GM21390 (cell line): ENCODE data around the gene ALG8.
"Not testable (repeated sequence)": the region's sequence is repeated elsewhere in the genome, so short reads cannot be mapped to it uniquely, and the experiment has no call there.

Source experiments
- ATAC-seq: cut with Tn5 transposase; IDR thresholded peaks from one replicate; pipeline ENCODE4 v1.9.1; 2021; ENCODE audit not compliant: unreplicated experiment

Gene ALG8

DNA sequence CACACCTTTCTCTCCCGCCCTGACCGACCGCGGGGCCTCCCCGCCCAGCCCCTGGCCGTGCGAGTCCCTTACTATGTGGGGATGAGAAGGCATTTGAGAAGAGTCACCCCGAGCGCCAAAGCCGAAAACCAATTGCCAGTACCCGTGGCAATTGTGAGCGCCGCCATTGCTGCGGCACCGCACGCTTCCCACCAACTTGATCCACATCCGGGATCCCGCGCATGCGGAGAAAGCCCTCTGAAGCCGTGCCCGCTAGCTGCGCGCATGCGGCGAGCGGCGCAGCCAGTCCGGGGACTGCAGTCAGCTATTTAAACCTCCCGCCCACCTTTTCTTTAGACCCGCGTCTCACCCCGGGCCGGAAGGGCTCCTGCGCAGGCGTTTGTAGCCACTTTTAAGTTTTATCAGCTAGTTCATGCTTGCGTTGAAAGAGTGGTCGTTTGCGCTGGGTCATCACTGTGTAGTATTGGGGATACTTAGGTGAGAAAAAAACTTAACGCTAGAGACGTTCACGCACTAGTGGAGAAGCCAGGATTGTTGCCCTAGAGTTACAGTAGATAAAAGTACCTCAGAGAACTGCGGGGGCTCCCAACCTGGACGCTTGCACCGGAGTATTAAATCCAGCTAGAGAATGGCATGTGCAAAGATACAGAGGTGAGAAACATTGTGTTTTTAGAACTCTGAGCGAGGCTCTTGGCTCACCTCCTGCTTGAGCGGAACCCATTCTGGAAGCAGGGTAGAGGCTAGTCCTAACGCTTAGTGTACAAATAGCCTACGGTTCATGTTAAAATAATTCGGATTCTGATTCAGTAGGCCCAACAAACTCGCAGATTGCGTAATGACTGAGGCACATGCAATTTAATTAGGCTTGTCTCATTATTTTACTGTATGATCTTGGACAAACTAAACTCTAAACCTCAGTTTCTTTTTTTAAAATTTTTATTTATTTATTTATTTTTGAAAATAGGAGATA lies at the start of gene ALG8:
Gene ALG8, minus strand, starts transcription at position 205 of the 970 bp plus-strand sequence. Its CDS starts 38 bp downstream, at position 167.
- ATAC-seq, result peak; percentile 88

DNA sequence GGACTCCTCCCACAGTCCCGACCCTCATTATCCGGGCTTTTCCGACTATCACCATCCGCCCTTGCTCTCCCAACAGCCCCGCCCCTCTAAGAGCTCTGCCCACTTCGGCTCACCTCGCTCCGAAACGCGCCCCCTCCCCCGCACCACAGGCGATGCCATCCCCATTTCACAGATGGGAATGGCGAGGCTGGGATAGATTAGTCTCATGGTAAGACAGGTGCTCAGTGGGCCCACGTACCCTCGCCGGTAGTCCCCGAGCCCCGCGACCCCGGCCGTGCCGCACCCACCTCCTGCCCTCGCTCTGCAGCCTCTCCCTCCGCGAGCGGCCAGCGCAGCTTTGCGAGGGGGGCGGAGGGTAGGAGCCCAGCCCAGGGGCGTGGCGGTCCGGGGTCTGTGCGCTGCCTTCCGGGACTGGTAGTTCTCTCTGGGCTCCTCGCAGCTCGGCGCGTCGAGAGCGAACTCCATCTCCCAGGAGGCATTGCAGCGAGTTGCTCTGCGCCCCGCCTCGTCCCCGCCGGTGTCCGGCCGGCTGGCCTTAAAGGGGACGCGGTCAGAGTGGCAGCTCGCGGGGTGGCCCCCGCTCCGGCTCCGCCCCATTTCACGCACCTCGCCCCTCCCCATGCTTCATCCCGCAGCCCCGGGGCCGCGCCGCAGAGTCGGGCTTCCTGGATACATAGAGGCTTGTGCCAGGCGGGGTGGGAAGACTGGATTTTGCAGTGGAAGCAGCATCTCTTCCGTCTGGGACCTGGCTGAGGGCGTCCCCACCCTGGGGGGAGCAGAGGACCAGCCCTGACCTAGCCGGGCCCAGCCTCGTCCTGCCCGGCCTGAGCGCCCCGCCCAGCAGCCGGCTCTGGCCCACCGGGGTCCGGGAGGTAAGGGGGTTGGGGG lies 49.1 kb upstream of the ALG8 start, which contains the start of the genes KCTD21 and USP35:
Gene KCTD21, minus strand, starts transcription at position 341 of the 888 bp plus-strand sequence. CDS start 14,072 bp downstream, outside the sequence.
Gene USP35, plus strand, starts transcription at position 634 of the 888 bp plus-strand sequence. CDS start 7,327 bp downstream, outside the sequence.
- ATAC-seq, result peak; percentile 97

DNA sequence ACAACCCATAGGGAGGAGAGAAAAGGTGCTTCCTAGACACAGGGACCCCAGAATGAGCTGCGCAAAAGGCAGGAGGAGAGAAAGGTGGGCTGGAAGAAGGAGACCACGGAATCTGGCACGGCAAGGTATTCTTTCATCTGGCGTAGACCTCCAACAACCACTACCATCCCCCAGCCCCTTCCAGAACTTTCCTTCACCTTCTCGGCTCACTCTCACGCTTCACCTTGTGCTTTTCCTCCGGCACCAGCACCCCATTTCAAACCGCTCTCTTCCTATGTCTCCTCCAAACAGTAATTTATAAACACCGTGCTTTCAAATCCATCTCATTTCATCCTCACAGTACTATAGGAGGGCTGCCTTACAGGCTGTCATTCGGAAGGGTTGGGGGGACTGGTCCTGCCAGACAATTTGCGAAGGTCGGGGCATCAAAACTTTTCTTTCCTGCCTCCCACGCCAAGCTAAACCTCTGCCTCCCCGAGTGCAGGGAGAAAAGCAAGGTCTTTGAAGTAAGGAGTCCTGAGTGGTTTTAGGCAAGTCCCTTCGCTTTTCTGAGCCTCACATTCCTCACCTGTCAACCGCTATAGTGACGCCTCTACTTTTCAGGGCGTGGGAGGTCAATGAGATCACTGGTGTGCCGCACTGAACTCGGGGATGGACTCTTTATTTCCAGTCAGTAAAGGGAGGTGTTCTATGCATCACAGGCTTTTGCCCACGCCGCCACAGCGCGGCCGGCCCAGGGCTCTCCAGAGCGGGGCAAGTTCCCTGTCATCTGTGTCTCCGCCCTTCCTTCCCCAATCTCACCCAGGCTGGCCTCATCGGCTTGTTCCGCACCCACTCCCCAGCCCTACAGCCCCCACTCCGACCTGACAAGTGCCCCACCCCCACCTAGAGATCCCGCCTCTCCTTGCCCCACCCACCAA lies 48.2 kb upstream of the ALG8 start:
- peak; percentile 14 for ATAC-seq

DNA sequence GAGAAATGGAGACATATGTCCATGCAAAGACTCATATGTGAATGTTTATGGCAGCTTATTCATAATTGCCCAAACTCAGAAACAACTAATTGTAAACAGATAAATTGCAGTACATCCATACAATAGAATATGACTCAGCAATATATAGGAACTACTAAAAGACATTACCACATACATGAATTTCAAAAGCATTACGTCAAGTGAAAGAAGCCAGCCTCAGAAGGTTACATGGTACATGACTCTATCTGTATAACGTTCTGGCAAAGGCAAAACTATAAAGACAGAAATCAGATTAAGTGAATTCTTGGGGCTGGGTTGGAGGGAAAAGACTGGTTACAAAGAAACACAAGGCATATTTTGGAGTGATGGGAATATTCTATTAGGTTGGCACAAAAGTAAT lies 41.8 kb upstream of the ALG8 start:
- ATAC-seq, result no peak

DNA sequence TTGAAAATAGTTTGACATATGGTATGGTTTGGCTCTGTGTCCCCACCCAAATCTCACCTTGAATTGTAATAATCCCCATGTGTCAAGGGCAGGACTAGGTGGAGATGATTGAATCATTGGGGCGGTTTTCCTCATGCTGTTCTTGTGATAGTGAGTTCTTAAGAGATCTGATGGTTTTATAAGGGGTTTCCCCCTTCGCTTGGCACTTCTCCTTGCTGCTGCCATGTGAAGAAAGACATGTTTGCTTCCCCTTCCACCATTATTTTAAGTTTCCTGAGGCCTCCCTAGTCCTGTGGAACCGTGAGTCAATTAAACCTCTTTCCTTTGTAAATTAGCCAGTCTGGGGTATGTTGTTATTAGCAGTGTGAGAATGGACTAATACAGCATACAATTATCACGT lies 41.3 kb upstream of the ALG8 start:
- no peak for ATAC-seq

DNA sequence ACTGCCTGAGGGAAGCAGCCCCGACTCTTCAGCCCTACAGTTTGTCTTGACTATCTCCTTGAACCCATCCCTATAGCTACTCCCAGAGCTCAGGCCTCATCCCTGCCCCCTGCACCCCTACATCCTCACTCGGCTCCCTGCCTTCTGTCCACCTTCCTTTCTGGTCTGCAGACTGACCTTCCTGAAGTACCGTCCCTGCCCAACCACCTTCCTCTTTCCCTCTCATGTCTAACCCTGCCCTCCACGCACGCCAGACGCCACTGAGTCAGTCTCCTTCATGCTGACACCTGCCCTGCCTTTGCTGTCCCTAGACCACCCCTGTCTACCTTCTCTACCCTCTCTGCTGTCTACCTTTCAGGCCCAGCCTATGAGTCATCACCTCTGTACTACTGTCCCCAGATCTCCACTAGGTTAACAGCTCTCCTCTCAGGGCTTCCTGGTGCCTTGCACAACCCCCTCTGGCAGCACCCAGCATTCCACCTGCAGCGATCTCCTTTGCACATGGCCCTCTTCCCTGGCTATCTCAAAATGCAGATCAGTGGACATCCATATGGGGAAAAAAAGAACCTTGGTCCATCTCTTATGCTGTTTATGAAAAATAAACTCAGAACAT lies 40.1 kb upstream of the ALG8 start:
- ATAC-seq, result no peak

DNA sequence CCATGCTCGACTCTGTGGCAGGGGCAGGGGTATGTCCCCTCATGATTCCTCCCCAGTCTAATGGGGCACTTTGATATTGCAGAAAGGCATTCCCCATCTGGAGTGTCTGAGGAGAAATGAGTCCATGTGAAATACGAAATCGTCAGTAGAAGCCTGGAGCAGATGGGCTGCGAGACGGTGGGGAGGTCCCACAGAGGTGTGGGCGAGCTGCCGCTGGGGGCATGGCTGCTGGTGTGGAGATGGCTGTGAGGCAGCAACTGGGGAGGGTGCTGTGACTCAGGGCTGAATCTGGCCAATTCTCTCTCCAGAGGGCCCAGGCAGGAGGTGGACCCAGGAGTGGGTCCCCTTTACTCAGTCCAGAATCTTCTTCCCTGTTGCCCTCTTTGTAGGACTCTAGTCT lies 37.8 kb upstream of the ALG8 start:
- ATAC-seq, result no peak

DNA sequence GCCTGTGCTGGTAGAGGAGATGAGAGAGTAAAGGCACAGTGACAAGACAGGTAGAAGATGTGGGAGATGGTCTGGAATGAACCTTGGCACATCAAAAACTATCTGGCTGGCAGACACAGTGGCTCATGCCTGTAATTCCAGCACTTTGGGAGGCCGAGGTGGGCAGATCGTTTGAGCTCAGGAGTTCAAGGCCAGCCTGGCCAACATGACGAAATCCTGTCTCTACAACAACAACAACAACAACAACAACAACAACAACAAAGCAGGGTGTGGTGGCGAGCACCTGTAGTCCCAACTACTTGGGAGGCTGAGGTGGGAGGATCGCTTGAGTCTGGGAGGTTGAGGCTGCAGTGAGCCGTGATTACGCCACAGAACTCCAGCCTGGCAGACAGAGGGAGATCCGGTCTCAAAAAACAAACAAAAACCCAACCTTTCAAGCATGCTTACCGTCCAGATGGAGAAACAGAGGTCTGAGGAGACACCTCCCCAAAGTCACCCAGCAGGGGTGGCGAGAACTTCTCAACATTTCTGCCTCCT lies 37.2 kb upstream of the ALG8 start:
- ATAC-seq, result no peak

DNA sequence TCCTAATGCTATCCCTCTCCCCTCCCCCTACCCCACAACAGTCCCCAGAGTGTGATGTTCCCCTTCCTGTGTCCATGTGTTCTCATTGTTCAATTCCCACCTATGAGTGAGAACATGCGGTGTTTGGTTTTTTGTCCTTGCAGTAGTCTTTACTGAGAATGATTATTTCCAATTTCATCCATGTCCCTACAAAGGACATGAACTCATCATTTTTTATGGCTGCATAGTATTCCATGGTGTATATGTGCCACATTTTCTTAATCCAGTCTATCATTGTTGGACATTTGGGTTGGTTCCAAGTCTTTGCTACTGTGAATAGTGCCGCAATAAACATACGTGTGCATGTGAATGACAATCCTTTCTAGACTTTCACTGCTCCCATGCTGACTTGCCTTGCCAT lies 36.4 kb upstream of the ALG8 start:
- ATAC-seq, result not testable (repeated sequence)

DNA sequence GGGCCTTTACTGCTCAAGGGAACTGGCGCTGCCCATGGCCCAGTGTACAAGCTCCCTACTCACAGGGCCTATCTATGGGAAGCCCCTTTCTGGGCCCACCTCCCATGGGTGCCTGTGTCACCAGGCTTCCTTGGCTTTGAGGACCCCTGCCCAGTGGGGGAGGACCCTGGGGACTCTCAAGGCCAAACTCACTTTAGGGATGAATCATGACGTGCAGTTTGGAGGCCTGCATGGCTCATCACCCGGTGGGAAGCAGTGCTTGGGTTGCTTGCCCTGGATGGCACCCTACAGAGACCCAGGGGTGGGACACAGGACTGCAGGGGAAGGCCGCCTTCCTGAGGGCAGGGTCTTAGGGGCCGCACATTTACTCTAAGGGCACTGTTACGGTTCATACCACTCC lies 32.5 kb upstream of the ALG8 start:
- ATAC-seq, result no peak

DNA sequence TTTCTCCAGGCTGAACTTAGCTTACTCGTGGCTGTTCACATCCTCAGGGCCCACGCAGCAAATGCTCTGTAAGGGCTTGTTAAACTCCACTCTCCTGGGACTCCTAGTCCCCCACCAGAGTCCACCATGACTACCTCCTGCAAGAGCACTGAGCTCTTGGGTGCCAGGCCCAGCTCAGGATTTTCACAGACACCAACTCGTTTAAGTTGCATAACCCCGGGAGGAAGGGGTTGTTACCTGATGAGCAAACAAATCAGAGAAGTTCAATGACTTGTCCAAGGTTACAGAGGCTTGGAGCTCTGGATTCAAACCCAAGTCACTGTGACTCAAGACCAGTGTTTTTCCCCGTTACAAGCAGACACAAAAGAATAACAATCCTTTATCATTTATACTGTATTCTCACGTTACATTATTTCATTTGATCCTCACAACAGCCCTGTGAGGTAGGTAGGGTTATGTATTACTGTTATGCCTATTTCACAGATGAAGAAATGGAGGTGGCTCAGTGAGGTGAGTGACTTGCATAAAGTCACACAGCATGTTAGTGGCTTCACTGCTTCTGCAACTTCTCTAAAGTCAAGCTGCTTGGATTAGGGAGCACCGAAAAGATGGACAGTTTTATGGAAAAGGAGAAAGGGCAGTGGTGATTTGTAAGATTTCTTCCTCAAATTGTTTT lies 31.6 kb upstream of the ALG8 start:
- no peak for ATAC-seq

DNA sequence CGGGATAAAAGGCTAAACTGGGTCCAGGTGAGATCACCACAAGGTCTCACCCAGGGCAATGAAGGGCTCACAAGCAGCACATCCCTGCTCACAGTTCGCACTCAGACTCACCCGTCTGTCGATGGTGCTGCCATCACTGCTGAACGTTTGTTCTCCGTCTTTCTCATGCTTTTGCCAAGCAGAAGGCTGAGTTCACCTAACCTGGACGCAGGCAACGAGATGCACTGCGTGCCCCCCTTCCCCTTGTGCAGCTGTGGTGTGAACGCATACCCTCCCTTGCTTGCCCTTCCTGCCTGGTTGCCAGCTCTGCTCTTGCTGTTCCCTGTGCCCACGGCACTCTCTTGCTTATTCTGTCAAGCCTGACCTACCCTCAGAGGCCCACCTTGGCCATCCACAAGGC lies 31.0 kb upstream of the ALG8 start:
- no peak for ATAC-seq

DNA sequence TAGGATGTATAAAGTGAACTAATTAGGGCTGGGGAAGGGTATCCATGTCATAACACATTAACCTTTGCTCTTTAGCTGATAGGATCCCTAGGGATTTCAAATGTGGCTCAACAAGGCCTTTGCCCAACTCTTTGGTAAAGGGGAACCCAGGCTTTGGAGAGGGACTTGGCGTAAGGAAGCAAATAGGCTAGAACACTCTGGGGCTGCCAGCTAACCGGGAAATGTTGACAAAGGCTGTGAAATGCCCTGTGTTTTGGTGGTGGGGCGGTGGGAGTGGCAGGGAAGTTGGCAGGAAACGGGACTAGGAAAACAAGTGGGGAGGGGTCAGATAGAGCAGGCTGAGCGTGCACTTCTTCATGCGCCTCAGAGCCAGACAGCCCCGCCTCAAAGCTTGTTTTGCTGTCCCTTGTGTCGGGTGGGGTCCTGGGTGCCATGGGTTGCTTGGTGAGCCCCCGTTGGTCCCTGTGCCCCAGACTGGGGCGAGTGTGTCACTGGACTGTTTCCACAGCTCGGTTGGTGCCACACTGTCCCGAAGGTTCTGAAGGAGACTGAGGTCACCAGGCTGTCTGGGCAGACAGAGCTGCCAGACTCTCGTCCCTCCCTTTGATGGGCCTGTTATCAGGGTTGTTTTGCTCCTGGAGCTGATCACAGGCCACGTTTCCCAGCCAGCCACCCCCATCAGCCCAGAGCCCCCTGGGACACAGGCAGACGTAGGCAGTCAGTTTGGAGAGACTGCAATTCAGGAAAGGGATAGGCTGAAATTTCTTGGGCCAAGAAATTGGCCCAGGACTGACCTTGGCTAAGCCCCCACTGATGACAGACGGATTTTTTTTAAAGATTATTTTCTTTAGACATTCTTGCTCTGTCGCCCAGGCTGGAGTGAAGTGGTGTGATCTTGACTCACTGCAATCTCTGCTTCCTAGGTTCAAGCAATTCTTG lies 29.4 kb upstream of the ALG8 start:
- no peak for ATAC-seq

DNA sequence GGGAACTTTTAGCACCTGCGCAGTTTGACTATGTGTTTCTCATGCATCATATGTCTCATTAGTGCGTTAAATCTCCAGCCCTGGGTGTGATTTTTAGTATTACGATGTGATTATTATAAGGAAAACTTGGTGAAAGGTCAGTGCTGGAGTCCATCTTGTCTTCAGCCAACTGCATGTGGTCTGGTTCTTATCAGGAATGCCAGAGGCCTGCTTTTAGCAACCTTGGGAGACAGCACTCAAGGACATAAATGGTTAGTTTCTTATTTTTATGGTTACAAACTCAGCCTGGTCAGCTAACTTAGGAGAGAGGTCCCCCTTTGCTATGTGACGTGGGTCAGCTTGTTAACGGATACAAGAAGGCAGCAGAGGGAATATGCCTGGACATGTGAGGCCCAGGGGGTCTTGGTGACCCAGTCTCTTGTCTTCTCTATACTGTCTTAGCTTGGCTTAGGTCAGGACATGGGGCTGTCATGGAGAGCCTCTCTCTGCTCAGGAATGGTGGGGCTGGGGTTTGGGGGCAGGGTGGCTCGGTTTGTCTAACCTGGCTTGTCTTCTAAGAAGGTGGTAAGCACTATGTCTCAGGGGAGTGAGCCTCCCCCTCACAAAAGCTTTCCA lies 27.5 kb upstream of the ALG8 start:
- ATAC-seq, result no peak

DNA sequence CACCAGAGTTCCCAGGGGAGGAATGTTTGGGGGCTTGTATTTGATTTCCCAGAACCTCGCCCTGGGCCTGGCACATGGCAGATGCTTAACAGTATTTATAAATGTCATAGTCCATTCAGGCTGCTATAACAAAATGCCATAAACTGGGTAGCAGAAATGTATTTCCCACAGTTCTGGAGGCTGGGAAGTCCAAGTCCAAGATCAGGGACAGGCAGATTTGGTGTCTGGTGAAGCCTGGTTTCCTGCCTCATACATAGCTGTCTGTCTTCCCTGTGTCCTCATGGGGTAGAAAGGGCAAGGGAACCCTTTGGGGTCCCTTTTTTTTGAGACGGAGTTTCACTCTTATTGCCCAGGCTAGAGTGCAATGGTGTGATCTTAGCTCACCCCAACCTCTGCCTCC lies 25.0 kb upstream of the ALG8 start:
- ATAC-seq, result no peak

DNA sequence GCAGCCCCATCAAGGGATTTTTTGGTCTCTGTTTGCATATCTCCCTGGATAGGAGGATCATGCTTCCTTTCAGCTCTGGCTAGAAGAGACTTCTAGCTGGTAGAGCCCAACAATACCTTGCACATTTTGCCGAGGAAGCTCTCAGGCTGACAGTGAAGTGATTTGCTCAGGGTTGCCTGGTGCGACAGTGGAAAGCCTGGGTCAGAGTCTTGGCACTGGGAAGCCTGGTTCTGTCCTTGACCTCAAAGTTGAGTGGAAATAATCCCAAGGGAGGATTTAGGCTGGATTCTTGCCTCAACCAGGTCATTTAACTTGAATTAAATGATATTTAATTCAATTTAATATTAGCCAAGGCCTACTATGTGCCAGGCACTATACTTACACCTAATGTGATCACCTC lies 24.4 kb upstream of the ALG8 start:
- ATAC-seq, result no peak

DNA sequence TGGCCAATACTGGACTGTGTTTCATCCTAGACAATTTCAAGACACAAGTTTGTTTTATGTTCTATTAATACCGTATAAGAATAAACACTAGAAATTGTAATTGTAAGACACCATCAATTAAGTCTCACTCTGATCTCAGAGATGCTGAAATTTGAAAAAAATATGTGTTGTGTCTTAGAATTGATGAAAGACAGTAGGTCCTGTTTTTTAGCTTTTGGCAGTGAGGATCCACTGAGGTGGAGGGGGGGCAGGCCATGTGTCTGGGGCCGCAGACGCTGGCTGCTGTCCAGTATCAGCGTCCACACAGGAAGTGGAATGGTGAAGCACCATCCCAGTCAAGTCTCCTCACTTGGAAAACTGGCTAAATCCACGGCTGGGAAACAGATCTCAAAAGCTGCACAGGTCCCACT lies 22.5 kb upstream of the ALG8 start:
- ATAC-seq, result no peak

DNA sequence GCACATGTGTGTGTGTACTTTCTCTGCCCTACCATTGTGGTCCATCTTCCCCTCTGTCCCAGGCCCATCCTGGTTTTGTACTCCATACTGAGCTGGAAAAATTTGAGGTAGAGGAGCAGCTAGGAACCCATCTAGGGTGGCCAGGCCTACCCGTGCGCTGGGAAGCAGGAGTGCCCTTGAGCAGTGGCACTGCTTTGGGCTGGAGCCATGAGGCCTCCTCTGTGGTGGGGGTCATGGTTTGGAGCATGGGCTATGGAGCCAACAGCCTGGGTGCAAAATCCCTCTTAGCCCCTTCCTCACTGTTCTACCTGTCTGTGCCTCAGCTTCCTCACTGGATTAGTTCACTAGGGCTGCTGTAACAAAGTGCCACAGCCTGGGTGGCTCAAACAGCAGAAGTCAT lies 21.9 kb upstream of the ALG8 start:
- no peak for ATAC-seq
